ENCODE data around the gene ATP6V0A4.

DNA sequence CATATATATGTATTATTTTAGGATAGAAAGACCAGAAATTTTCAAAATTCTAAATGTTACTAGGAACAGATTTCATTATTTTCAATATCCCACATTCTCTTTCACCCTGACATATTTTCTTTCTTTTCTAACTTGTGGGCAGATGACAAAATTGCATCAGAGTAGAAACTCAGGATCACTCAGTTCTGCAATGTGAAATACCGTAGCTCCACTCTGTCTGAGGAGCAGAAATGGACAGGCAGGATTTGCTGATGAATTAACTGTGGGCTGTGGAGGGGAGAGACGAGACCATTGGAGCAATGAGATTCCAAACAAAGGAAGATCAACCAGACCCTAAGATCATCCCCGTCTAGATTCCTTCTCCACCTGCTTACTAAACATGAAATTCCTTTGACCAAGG, 59.9 kb downstream of the ATP6V0A4 start:
- TF ChIP-seq, protein P1, sequence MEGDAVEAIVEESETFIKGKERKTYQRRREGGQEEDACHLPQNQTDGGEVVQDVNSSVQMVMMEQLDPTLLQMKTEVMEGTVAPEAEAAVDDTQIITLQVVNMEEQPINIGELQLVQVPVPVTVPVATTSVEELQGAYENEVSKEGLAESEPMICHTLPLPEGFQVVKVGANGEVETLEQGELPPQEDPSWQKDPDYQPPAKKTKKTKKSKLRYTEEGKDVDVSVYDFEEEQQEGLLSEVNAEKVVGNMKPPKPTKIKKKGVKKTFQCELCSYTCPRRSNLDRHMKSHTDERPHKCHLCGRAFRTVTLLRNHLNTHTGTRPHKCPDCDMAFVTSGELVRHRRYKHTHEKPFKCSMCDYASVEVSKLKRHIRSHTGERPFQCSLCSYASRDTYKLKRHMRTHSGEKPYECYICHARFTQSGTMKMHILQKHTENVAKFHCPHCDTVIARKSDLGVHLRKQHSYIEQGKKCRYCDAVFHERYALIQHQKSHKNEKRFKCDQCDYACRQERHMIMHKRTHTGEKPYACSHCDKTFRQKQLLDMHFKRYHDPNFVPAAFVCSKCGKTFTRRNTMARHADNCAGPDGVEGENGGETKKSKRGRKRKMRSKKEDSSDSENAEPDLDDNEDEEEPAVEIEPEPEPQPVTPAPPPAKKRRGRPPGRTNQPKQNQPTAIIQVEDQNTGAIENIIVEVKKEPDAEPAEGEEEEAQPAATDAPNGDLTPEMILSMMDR (IDR thresholded peaks at IDR 0.05; ENCODE audit: insufficient read depth, low read depth, low read length), result no peak
- TF ChIP-seq EZH2 (IDR thresholded peaks at IDR 0.05; ENCODE audit: insufficient read depth, low read length), result no peak

All from astrocyte (in vitro differentiated cells and primary cell).